HG03520 (cell line): ENCODE data around the gene RIPOR2.
"Not testable (repeated sequence)": the region's sequence is repeated elsewhere in the genome, so short reads cannot be mapped to it uniquely, and the experiment has no call there.

Experiments used
- ATAC-seq: cut with Tn5 transposase; IDR thresholded peaks from one replicate; pipeline ENCODE4 v1.9.1; 2021; ENCODE audit warnings: mild to moderate bottlenecking, moderate library complexity; ENCODE audit not compliant: unreplicated experiment

RIPOR2 gene

DNA sequence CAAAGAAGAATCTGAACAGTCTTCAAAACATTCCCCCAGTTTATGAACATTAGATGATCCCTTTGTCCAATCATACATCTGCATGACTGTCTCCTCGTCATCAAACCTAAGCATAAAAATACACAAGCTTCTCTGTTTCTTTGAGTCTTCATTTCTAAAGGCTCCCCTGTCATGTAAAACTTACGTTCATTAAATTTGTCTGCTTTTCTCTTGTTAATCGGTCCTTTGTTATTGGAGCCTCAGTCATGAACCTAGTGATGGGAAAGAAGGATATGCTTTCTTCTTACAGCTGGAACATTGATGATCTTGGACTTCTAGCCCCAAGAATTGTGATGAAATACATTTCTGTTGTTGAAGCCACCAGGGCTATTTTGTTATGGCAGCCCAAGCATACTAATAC is 18.0 kb upstream of the RIPOR2 start:
- no peak for ATAC-seq

DNA sequence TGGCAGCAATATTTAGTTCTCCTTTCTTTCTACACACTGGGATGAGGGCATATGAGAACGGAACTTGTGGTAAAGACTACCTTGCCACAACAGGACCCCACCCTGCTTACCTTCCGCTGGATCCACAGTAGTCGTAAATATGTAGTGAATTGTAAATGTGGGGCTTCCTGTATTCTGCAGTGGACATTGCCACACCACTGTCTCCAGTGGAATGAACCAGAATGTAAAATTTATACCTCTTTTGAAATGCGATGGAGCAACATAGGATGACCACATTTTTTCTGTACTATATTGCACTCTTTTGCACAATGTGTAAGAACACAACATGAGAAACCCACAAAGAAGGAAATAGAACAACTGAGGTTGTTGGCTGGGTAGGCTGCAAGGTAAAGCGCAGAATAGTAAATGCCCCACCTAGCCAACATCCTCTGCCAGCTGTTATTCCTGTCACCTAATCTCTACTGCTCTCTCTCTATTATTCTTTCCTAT is 16.1 kb upstream of the RIPOR2 start:
- no peak for ATAC-seq

DNA sequence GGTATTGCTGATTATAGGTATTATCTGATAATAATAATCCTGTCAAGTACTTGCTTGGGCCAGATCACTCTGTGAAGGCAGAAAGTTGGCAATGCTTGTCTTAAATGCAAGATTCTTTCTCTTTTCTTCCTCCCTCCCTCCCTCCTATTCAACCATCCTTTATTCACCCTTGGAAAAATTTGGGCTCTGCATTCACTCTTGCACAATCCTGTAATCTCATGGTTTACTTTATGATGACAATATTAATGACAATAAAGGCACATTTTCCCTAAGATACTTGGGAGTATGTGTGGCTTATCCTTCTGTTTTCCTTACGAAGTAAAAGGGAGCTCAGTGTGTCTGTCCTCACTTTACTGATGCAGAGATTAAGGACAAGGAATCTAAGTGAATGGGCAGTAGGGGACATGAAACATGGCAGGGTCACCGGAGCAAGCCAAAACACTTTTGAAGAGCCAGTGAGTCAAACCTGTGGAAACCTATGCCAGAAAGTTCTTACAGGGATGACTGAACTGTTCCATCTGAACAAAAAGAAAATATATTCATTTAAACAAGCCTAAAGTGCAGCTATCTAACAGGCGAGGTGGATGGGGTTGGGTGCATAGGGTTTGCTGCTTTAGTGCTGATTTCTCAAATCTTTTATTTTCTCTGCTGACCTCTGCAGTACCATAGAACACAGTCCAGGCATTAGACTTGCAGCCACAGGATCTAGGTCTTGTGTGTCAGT is 14.6 kb upstream of the RIPOR2 start:
- no peak for ATAC-seq

DNA sequence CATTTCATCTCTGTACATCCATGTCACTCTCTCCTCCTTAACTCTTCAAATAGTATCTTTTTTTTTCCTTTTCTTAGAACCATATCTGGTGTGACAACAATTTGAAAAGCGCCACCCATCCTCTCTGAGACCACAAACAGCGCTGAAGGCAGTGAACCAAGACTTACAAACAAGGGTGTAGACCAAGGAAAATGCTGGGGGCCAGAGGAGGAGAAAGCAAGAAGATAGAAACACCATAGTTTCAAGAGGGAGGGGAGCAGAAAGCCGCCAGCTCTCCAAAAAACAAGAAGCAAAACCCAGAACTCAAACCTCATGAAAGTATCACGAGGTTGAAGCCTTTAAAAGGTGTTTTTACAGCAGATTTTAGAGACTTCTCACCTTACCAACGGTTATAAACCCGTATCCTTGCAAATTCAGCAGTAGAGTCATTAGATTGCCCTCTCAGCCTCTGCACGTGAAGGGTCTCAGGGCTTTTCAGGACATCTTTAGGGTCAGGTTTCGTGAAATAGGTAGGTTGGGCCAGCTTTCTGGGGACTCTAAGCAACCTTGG is 13.3 kb upstream of the RIPOR2 start:
- ATAC-seq: peak; percentile 93

DNA sequence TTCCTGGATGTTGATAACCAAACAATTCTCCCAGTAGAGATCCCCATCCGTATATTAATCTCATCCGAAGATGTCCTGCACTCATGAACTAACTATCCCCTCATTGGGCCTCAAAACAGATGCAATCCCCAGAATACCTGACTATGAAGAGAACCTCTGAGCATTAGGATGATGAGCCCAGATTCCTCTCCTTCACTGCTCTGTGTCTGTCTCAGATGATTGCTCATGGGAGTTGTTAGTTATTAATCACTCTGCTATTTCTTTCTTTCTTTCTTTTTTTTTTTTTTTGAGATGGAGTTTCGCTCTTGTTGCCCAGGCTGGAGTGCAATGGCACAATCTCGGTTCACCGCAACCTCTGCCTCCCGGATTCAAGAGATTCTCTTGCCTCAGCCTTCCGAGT is 12.5 kb upstream of the RIPOR2 start:
- ATAC-seq: not testable (repeated sequence)

DNA sequence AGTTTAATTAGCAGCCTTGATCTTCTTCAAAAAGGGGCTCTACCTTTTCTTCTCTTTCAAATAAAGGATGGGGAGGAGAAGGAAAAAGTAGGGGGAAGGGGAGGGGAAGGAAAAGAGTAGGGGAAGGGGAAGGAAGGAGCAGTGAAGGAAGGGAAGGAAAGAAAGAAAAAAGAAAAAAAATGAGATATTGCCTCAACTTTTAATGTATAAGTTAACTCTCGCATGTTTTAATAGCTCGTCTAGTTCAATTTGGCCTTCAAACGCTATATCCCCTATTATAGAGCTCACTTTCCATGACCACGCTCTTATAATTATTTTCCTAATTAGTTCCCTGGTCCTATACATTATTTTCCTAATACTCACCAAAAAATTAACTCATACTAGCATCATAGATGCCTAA is 11.9 kb upstream of the RIPOR2 start:
- no peak for ATAC-seq

DNA sequence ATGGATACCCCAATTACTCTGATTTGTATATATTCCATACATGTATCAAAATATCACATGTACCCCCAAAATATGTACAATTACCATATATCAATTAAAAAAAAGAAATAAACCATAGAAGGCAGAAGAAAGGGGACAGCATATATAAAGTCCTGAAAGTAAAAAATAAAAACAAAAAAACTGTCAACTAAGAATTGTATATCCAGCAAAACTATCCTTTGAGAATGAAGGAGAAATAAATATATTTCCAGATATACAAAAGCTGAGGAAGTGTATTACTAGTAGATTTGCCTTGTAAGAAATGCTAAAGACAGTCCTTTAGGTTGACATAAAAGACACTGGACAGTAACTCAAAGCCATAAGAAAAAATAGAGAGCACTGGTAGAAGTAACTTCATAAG is 9.3 kb upstream of the RIPOR2 start:
- ATAC-seq: no peak

DNA sequence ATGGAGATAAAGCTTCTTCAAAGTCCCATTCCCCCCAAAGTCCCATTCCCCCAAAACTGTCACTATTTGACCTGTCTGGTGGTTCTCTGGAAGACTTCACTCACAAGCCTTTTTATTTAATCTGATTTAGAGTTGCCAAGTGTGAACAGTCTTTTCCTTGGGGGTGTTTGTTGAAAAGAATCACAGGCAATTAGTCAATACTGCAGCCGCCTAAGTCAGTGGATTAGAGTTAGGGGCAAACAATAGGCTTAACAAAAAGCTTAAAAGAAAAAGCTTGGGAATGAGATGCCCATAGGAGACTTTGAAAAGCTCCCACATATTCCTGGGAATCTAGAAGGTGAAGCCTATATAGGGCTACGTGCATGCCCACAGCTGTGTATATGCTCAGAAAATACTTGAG is 8.0 kb upstream of the RIPOR2 start:
- ATAC-seq: no peak

DNA sequence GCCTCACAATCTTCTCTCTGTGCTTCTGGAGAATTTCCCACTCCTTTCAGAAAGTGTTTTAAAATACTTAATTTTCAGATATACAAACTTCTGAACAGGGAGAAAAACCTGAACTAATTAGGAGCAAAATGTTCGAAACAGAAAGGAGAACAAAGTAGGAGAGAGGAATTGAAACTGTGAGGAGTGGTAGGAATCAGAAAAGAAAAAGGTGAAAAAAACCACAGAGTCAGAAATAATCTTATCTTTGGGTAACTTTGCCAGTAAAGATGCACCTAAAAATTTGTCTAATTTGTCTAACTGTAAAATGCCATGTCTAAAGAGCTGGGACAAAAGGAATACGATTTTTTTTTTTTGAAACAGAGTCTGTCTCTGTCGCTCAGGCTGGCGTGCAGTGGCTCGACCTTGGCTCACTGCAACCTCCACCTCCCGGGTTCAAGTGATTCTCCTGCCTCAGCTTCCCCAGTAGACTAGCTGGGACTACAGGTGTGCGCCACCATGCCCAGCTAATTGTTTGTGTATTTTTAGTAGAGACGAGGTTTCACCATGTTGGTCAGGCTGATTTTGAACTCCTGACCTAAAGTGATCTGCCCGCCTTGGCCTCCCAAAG is 4.7 kb upstream of the RIPOR2 start:
- no peak for ATAC-seq

DNA sequence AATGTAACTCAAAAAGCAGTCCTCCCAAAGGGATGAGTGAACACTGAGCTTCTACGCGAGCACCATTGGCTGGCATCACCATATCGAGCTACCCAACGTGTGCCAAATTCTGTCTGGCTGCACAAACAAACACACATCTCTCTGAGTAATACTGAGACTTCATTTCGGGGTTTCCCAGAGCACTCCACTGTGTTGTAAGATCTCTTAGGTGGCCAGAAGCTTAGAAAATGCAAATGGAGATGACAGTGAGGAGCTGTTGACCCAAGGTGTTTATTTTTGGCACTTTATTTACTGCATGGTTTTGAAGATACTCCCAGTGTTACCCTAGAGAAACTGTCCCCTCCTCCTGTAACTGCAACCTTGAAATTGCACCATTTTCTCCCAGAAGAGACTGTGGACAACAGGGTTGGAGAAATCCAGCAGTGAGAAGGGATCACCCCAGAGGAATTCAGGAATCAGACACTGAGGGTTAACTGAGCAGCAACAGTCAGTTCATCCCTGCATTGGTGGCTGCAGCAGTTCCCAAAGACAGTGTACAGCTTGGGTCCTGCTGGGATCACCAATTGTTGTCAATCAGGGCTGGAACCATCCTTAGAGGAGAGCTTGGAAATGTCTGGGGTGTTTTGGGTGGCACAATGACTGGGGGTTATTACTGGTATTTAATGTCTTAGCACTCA is 1.0 kb upstream of the RIPOR2 start:
- ATAC-seq: peak; percentile 67

DNA sequence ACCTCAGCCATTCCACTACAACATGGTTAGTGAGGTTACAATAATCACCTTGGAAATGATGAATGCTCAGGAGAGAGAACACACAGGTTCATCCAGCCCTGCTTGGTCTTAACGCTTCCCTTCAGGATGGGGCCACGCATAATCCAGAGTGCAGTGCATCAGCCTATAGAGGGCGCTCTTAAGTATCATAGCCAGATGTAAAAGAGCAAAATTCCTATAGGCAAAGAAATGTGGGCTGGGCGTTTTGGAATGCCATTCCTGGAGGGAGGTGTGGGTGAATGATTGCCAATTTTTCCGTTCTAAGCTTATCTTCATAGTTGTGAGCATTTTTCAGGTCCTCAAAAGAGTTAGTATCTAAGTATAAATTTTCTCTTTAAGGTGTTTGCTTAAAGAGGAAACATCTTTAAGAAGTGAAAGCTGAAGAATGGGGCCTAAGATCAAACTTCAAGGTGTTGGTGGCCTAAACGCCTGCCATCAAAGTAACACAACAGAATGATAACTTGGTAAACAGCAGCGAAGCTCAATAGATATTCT is 1.8 kb downstream of the RIPOR2 start:
- no peak for ATAC-seq

DNA sequence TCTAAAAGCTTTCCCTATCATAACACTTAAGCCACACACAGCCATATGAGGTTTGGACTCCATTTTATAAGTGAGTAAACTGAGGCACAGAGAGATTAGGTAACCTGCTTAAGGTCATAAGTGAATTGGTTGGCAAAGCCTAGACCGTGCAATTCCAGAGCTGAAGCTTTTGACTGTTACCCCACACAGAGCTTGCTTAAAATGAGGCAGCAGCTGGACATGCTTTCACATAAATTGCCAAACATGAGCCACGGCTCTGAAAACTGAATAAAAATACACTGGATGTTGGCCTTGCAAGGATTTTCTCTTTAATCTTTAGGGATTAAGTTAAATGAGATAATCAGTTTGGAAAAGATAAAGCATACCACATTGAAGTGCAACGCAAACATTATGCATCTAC is 2.5 kb downstream of the RIPOR2 start:
- no peak for ATAC-seq

DNA sequence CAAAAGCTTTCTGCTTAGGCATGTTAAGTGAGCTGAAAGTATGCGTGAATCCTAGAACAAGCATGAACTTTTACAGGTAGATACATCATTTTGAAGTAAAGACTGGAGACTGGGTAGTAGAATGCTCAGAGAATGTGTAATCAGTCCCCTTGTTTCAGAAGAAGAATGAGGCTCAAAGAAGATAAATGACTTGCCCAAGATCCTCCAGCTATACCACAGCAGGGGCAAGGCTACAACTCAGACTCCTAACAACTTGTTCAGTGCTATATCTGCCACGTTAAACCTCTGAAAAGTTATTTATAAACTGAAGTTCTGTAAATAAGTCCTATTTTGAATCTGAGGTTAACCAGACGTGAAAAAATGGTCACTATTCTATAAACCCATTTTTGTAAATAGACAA is 2.9 kb downstream of the RIPOR2 start:
- ATAC-seq: no peak

DNA sequence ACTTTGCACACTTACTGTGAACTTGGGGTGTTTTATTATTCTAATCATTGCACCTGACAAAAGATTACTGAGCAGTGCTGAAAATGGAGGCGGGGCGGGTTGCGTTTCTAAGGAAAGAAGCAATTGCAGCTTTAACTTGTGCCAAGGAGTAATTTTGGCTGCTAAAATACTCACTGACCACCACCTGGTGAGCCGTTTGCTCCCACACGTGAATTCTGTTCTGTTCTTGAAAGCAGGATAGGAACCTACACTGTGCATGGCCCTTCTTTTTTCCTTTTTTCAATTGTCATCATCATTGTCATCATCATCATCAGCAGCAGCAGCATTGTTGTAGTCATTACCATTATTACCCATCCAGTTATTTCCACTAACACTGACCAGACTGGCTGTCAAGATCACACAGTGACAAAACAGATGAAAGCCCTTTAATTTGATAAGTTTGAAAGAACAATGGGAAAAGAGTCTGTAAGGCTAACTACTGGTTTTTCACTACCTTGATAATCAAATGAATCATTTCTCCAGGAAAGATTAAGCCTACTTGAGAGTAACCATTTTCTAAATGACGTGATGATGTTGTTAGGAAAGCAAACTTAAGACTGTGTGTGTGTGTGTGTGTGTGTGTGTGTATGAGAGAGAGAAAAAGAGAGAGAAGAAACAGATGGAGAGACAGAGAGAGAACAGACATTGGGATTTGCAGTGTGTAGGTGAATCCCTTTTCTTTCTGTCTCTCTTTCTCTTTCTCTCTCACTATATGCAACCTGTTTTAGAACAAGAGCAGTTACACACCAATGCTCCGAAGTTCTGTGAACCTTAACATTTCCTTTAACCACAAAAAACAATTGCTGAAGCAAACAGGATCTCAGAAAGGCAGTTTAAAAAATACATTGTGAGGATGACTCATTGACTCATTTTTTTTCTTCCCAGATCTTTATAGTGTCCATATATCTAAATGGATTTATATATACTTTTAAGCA is 3.8 kb downstream of the RIPOR2 start:
- ATAC-seq: no peak

DNA sequence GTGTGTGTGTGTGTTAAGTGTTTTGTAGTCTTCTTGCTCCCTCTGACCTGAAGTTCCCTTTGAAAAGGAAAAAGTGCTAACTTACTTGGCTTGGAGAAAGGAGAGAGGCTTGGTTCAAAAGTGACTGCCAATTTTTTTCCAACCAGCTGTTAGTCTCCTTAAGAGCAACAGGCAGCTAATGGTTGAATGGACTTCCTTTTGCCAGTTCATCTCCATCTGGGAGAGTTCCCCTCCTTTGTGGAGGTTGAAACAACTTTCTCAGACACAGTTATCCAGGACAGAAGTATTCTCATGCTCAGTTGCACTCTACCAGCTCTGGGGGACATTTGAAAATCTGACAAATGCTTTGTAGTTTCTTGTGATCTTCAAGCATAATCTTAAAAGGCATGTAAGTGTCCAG is 4.5 kb downstream of the RIPOR2 start:
- ATAC-seq: no peak

DNA sequence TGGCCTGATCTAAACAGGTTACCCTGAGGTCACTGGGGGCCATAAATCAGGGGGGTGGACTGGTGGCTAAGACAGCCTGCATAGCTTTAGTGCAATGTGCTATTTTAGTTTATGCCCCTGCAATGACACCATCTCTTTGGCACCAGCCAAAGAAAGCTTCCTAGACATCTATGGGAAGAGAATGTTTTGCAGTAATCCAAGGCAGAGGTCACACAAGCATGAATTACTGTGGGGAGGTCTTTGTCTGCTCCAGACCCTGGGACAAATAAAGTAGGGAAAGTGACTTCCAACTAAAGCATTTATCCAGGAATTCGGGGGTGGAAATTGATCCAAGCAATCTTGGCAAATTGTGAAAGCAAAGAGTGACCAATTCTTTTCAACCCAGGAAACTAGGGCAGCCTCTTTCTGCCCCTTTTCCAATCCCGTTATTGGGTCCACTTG is 5.3 kb downstream of the RIPOR2 start:
- ATAC-seq: no peak

DNA sequence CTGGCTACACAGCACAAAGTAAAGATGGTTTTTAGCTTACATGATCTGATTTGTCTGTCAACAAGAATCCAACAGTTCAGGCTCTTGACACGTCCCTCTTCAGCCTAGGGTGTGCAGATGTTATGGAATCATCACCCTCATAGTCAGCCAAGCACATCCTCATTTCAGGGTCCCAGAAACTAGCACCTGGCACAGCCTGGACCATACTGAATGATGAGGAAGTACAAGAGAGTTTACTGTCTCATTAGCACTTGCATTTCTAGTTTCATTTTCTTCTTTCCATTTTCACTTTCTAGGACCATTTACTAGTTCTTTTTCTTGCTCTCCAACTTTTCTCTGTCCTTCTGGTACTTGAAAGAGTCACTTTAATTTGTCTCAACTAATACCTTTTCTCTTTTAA is 6.5 kb downstream of the RIPOR2 start:
- ATAC-seq: no peak

DNA sequence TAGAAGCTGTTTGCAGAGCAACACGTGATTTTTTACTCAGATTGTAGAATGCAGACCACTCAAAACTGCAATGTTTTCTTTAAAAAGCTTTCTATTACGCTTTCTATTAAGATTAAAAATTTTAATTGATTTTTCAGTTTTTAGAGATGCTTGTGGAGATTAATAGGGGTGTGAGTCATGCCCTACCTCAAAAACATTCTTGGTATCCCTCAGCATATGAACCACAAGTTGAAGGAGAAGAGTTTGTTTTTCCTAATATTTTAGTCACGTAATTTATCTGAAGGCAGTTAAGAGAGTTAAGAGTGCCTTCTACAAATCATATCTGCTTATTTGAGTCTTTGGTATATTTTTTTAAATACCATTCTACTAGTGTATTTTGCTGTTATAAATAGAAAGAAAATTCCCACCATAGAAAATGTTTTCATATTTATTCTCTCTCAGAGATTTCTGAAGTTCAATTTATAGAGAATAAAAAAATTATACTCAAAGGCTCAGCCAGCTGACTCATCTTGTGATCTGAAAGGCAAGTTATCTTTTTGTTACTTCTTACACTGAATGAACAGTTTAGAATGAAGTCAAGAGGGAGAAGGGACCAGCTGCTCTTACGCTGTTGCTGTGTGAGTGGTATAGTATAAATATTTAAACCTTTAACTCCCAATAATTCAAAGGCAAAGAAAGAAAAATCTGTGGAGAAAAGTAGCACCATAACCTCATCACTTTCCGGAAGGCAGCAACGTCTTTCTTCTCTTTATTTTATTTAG is 7.6 kb downstream of the RIPOR2 start:
- ATAC-seq: no peak

DNA sequence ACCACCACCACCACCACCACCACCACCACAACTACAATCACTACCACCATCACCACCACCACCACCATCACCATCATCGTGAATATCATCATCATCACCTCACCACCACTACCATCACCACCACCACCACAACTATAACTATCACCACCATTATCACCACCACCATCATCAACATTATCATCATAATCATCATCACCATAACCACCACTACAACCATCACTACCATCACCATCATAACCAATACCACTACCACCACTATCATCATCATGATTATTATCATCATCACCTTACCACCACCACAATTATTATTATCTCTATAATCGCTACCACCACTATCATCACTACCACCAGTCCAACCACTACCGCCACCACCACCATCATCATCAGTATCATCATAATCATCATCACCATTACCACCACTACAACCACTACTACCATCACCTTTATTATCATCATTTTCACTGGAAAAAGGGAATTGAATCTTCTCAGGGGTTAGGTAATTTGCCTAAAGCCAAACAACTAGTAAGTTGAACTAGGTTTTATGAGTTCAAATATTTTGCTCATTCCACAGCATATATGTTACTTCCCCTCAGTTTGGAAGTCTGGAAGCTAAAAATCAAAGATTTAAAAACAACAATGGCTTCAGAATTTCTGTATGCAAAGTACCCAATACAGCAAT is 8.3 kb downstream of the RIPOR2 start:
- ATAC-seq: no peak
